Measurements from ENCODE around the gene CNDP1.

Gene CNDP1

GRCh38 chr18:74534150-74534969 is at the start of gene CNDP1:
Gene CNDP1 (plus strand): TSS chr18:74534500. CDS start chr18:74534668, 168 bp downstream.
- FAIRE-seq (peak; percentile 38), DNase-seq (ENCODE audit: insufficient read length, low spot score) (no peak)
- no peak for TF ChIP-seq CTCF (IDR thresholded peaks at IDR 0.05; ENCODE audit: insufficient read depth, missing control alignments)

GRCh38 chr18:74486119-74486849 is 48.0 kb upstream of the CNDP1 start:
- no peak for FAIRE-seq
- TF ChIP-seq CTCF (IDR thresholded peaks at IDR 0.05; ENCODE audit: insufficient read depth, missing control alignments): no peak
- DNase-seq (ENCODE audit: insufficient read length, low spot score): no peak

GRCh38 chr18:74488354-74488753 is 45.9 kb upstream of the CNDP1 start:
- no peak for FAIRE-seq

GRCh38 chr18:74488864-74489263 is 45.4 kb upstream of the CNDP1 start:
- FAIRE-seq: peak; percentile 29
- no peak for TF ChIP-seq CTCF (IDR thresholded peaks at IDR 0.05; ENCODE audit: insufficient read depth, missing control alignments)

More at GRCh38 chr18:74488354-74488753, 45.9 kb upstream of the CNDP1 start:
- no peak for DNase-seq (ENCODE audit: insufficient read length, low spot score)
- no peak for TF ChIP-seq CTCF (IDR thresholded peaks at IDR 0.05; ENCODE audit: insufficient read depth, missing control alignments)

GRCh38 chr18:74489676-74490075 is 44.6 kb upstream of the CNDP1 start:
- no peak for TF ChIP-seq CTCF (IDR thresholded peaks at IDR 0.05; ENCODE audit: insufficient read depth, missing control alignments)
- no peak for FAIRE-seq
- DNase-seq (ENCODE audit: insufficient read length, low spot score): no peak

More at GRCh38 chr18:74488864-74489263, 45.4 kb upstream of the CNDP1 start:
- DNase-seq (ENCODE audit: insufficient read length, low spot score): no peak

GRCh38 chr18:74492259-74492658 is 42.0 kb upstream of the CNDP1 start:
- DNase-seq (ENCODE audit: insufficient read length, low spot score) (no peak), FAIRE-seq (no peak)
- no peak for TF ChIP-seq CTCF (IDR thresholded peaks at IDR 0.05; ENCODE audit: insufficient read depth, missing control alignments)

Data from D721Med (cell line).